GM23338 (cell line): ENCODE results near the gene PDP2. TPM values are rescaled to one million over a fixed set of nuclear protein-coding genes. Genes with fewer than 3 reads are reported as not detected.

Experiments used
- ATAC-seq: fragments of 200-7000 bp; cut with Tn5 transposase; 3 replicates; pipeline ENCODE4 v1.9.1; 2020
- DNase-seq: peaks from one replicate; pipeline ENCODE4 v3.0.0-alpha.2; 2015; ENCODE audit warnings: low spot score
- H2AFZ ChIP-seq: fragments of 200-600 bp; sonication (generic); 2 replicates; pipeline ENCODE4 v1.8.0; 2016; ENCODE audit warnings: antibody characterized with exemption, mild to moderate bottlenecking, moderate library complexity
- H3F3A ChIP-seq: fragments of 200-600 bp; sonication (generic); replicated peaks from 2 replicates; pipeline ENCODE4 v1.8.0; 2017; ENCODE audit warnings: antibody characterized with exemption, mixed run types, low read depth
- H3K27ac ChIP-seq: fragments of 200-600 bp; sonication (generic); 2 replicates; pipeline ENCODE4 v1.6.1; 2016; ENCODE audit warnings: low read depth
- H3K27me3 ChIP-seq: fragments of 200-600 bp; sonication (generic); 2 replicates; pipeline ENCODE4 v1.8.0; 2016; ENCODE audit warnings: mild to moderate bottlenecking, mixed run types, moderate library complexity; ENCODE audit not compliant: insufficient read depth
- H3K36me3 ChIP-seq: fragments of 200-600 bp; sonication (generic); 2 replicates; pipeline ENCODE4 v1.8.0; 2016; ENCODE audit warnings: mild to moderate bottlenecking; ENCODE audit not compliant: insufficient read depth
- H3K4me1 ChIP-seq: fragments of 200-600 bp; sonication (generic); 2 replicates; pipeline ENCODE4 v1.8.0; 2016; ENCODE audit warnings: mild to moderate bottlenecking, moderate library complexity; ENCODE audit not compliant: insufficient read depth
- H3K4me2 ChIP-seq: fragments of 200-600 bp; sonication (generic); 2 replicates; pipeline ENCODE4 v1.7.1; 2017; ENCODE audit warnings: mixed run types
- H3K4me3 ChIP-seq: fragments of 200-600 bp; sonication (generic); 2 replicates; pipeline ENCODE4 v1.6.1; 2016; ENCODE audit warnings: mixed run types
- H3K79me2 ChIP-seq: fragments of 200-600 bp; sonication (generic); replicated peaks from 2 replicates; pipeline ENCODE4 v1.8.0; 2017; ENCODE audit warnings: mild to moderate bottlenecking; ENCODE audit not compliant: insufficient read depth
- H3K9me2 ChIP-seq: fragments of 200-600 bp; sonication (generic); 2 replicates; pipeline ENCODE4 v1.8.0; 2017; ENCODE audit not compliant: insufficient read depth
- H4K20me1 ChIP-seq: fragments of 200-600 bp; sonication (generic); replicated peaks from 2 replicates; pipeline ENCODE4 v1.8.0; 2017; ENCODE audit warnings: mild to moderate bottlenecking; ENCODE audit not compliant: insufficient read depth
- H3K27ac Mint-ChIP-seq: 2 replicates; pipeline ENCODE4 v1.8.0; 2020; ENCODE audit warnings: inconsistent platforms, mild to moderate bottlenecking, moderate library complexity, mixed read lengths
- H3K27me3 Mint-ChIP-seq: 3 replicates; pipeline ENCODE4 v1.8.0; 2022; ENCODE audit warnings: low read depth, mild to moderate bottlenecking, moderate library complexity, mixed read lengths, inconsistent platforms; ENCODE audit not compliant: insufficient read depth, poor library complexity
- H3K36me3 Mint-ChIP-seq: 3 replicates; pipeline ENCODE4 v1.8.0; 2021; ENCODE audit warnings: low read depth, mild to moderate bottlenecking, inconsistent platforms, moderate library complexity, mixed read lengths
- H3K4me1 Mint-ChIP-seq: 3 replicates; pipeline ENCODE4 v1.8.0; 2020; ENCODE audit warnings: mild to moderate bottlenecking, inconsistent platforms, mixed read lengths
- H3K4me3 Mint-ChIP-seq: 3 replicates; pipeline ENCODE4 v1.8.0; 2021; ENCODE audit warnings: moderate library complexity, mild to moderate bottlenecking, inconsistent platforms, mixed read lengths
- H3K9me3 Mint-ChIP-seq: 3 replicates; pipeline ENCODE4 v1.8.0; 2020; ENCODE audit warnings: moderate library complexity, mild to moderate bottlenecking, inconsistent platforms, mixed read lengths
- CREB1 ChIP-seq: fragments of 250-450 bp; sonication (Bioruptor Pico); IDR thresholded peaks from 2 replicates; pipeline ENCODE4 v1.5.0; 2020; ENCODE audit warnings: low read depth, mild to moderate bottlenecking, moderate library complexity
- ETS1 ChIP-seq: IDR thresholded peaks from 2 replicates; pipeline ENCODE4 v1.6.1; 2016; ENCODE audit warnings: antibody characterized with exemption
- EZH2 ChIP-seq: fragments of 200-600 bp; sonication (generic); IDR thresholded peaks from one replicate; pipeline ENCODE4 v1.8.0; 2017; ENCODE audit warnings: antibody characterized with exemption, mild to moderate bottlenecking, low read depth; ENCODE audit not compliant: unreplicated experiment
- EZH2phosphoT487 ChIP-seq: fragments of 200-600 bp; sonication (generic); IDR thresholded peaks from one replicate; pipeline ENCODE4 v1.8.1; 2018; ENCODE audit warnings: antibody characterized with exemption; ENCODE audit not compliant: unreplicated experiment
- JUNB ChIP-seq: IDR thresholded peaks from one replicate; pipeline ENCODE4 v1.6.1; 2016; ENCODE audit warnings: antibody characterized with exemption; ENCODE audit not compliant: unreplicated experiment
- NANOG ChIP-seq: IDR thresholded peaks from 2 replicates; pipeline ENCODE4 v1.6.1; 2016; ENCODE audit warnings: antibody characterized with exemption, borderline replicate concordance
- POLR2AphosphoS5 ChIP-seq: IDR thresholded peaks from 2 replicates; pipeline ENCODE4 v1.6.1; 2016; ENCODE audit warnings: antibody characterized with exemption, low read depth
- STAT1 ChIP-seq: IDR thresholded peaks from one replicate; pipeline ENCODE4 v1.6.1; 2016; ENCODE audit warnings: antibody characterized with exemption; ENCODE audit not compliant: unreplicated experiment
- ZNF114 ChIP-seq: fragments of 250-450 bp; sonication (Bioruptor Pico); IDR thresholded peaks from 2 replicates; pipeline ENCODE4 v1.5.0; 2020; ENCODE audit warnings: mild to moderate bottlenecking, moderate library complexity
- ZNF331 ChIP-seq: fragments of 250-450 bp; sonication (Bioruptor Pico); IDR thresholded peaks from 2 replicates; pipeline ENCODE4 v1.5.0; 2020; ENCODE audit warnings: low read depth, mild to moderate bottlenecking, moderate library complexity
- polyA plus RNA-seq: library from polyadenylated mRNA; unstranded; fragments of >200 nt; fragmentation: Nextera tagmentation; extraction: Ambion mirVana; gene quantifications from 2 replicates; pipeline ENCODE4 v1.2.1, GENCODE V29; 2016
- total RNA-seq: library from RNA; depleted of rRNA; stranded (reverse); fragments of >200 nt; shearing (Covaris generic); gene quantifications from 2 replicates; pipeline ENCODE4 v1.2.3, GENCODE V29; 2014
- TF ChIP-seq, protein P1 (sequence below), 2 experiments: fragments of 200-600 bp in 1 of 2; sonication (generic) in 1 of 2; conservative IDR thresholded peaks; 2 replicates each; pipeline versions ENCODE4 v1.5.1 to v1.6.1; 2016 to 2017; ENCODE audit warnings: antibody characterized with exemption in 2 of 2, low read depth in 2 of 2, mild to moderate bottlenecking in 2 of 2, moderate library complexity in 1 of 2
- TF ChIP-seq, protein P2 (sequence below): fragments of 250-450 bp; sonication (Bioruptor Pico); IDR thresholded peaks from 2 replicates; pipeline ENCODE4 v1.5.0; 2020; ENCODE audit warnings: mild to moderate bottlenecking, moderate library complexity
- TF ChIP-seq, protein P3 (sequence below): IDR thresholded peaks from one replicate; pipeline ENCODE4 v1.6.1; 2018; ENCODE audit warnings: antibody characterized with exemption; ENCODE audit not compliant: unreplicated experiment

The PDP2 gene
- total and polyA plus RNA-seq, 2 experiments from 2014 or later, result 9.0 to 23.2 TPM

DNA sequence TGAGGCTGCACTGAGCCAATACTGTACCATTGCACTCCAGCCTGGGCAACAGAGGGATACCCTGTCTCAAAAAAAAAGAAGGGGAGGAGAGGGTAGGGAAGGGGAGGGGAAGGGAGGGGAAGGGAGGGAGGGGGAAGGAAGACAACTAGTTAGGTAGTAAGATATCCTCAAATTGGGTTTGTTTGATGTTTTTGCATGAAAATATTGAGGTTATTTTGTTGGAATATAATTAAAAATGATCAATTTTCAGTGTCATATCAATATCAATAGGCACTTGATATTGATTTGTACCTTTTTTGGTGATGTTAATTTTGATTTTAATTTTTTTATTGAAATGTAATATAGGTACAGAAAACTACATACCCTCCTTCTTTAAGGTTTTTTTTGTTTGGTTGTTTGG, 16.6 kb upstream of the PDP2 start:
- H3K4me1 Mint-ChIP-seq, result no peaks in the 10 kb centered on the region; the same call in 2 of the 3 replicates
- H3K9me2 ChIP-seq, result no peaks in the 10 kb centered on the region
- H2AFZ ChIP-seq, result no peak overlapping the region
- no peaks in the 10 kb centered on the region for H3K4me1 ChIP-seq
- no peaks in the 10 kb centered on the region for H3K79me2 ChIP-seq
- no peaks in the 10 kb centered on the region for H3K27me3 ChIP-seq
- no peak for ATAC-seq
- H3K27ac ChIP-seq, result no peak overlapping the region
- H3K4me3 Mint-ChIP-seq, result no peak overlapping the region
- H4K20me1 ChIP-seq, result no peaks in the 10 kb centered on the region
- H3K4me3 ChIP-seq, result no peak overlapping the region
- H3F3A ChIP-seq, result no peaks in the 10 kb centered on the region
- no peak for TF ChIP-seq POLR2AphosphoS5
- TF ChIP-seq STAT1, result no peak
- TF ChIP-seq ETS1, result no peak
- TF ChIP-seq, protein P1, sequence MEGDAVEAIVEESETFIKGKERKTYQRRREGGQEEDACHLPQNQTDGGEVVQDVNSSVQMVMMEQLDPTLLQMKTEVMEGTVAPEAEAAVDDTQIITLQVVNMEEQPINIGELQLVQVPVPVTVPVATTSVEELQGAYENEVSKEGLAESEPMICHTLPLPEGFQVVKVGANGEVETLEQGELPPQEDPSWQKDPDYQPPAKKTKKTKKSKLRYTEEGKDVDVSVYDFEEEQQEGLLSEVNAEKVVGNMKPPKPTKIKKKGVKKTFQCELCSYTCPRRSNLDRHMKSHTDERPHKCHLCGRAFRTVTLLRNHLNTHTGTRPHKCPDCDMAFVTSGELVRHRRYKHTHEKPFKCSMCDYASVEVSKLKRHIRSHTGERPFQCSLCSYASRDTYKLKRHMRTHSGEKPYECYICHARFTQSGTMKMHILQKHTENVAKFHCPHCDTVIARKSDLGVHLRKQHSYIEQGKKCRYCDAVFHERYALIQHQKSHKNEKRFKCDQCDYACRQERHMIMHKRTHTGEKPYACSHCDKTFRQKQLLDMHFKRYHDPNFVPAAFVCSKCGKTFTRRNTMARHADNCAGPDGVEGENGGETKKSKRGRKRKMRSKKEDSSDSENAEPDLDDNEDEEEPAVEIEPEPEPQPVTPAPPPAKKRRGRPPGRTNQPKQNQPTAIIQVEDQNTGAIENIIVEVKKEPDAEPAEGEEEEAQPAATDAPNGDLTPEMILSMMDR (conservative IDR thresholded peaks at IDR 0.05; ENCODE audit: low read depth in 2 of 2), result no peak
- no peak for TF ChIP-seq NANOG
- no peak for TF ChIP-seq ZNF114 (CRISPR knock-in tag)
- TF ChIP-seq EZH2phosphoT487, result no peak
- TF ChIP-seq EZH2, result no peak
- TF ChIP-seq, protein P2, sequence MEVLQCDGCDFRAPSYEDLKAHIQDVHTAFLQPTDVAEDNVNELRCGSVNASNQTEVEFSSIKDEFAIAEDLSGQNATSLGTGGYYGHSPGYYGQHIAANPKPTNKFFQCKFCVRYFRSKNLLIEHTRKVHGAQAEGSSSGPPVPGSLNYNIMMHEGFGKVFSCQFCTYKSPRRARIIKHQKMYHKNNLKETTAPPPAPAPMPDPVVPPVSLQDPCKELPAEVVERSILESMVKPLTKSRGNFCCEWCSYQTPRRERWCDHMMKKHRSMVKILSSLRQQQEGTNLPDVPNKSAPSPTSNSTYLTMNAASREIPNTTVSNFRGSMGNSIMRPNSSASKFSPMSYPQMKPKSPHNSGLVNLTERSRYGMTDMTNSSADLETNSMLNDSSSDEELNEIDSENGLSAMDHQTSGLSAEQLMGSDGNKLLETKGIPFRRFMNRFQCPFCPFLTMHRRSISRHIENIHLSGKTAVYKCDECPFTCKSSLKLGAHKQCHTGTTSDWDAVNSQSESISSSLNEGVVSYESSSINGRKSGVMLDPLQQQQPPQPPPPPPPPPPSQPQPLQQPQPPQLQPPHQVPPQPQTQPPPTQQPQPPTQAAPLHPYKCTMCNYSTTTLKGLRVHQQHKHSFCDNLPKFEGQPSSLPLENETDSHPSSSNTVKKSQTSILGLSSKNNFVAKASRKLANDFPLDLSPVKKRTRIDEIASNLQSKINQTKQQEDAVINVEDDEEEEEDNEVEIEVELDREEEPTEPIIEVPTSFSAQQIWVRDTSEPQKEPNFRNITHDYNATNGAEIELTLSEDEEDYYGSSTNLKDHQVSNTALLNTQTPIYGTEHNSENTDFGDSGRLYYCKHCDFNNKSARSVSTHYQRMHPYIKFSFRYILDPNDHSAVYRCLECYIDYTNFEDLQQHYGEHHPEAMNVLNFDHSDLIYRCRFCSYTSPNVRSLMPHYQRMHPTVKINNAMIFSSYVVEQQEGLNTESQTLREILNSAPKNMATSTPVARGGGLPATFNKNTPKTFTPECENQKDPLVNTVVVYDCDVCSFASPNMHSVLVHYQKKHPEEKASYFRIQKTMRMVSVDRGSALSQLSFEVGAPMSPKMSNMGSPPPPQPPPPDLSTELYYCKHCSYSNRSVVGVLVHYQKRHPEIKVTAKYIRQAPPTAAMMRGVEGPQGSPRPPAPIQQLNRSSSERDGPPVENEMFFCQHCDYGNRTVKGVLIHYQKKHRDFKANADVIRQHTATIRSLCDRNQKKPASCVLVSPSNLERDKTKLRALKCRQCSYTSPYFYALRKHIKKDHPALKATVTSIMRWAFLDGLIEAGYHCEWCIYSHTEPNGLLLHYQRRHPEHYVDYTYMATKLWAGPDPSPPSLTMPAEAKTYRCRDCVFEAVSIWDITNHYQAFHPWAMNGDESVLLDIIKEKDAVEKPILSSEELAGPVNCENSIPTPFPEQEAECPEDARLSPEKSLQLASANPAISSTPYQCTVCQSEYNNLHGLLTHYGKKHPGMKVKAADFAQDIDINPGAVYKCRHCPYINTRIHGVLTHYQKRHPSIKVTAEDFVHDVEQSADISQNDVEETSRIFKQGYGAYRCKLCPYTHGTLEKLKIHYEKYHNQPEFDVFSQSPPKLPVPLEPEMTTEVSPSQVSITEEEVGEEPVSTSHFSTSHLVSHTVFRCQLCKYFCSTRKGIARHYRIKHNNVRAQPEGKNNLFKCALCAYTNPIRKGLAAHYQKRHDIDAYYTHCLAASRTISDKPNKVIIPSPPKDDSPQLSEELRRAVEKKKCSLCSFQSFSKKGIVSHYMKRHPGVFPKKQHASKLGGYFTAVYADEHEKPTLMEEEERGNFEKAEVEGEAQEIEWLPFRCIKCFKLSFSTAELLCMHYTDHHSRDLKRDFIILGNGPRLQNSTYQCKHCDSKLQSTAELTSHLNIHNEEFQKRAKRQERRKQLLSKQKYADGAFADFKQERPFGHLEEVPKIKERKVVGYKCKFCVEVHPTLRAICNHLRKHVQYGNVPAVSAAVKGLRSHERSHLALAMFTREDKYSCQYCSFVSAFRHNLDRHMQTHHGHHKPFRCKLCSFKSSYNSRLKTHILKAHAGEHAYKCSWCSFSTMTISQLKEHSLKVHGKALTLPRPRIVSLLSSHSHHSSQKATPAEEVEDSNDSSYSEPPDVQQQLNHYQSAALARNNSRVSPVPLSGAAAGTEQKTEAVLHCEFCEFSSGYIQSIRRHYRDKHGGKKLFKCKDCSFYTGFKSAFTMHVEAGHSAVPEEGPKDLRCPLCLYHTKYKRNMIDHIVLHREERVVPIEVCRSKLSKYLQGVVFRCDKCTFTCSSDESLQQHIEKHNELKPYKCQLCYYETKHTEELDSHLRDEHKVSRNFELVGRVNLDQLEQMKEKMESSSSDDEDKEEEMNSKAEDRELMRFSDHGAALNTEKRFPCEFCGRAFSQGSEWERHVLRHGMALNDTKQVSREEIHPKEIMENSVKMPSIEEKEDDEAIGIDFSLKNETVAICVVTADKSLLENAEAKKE (CRISPR knock-in tag), result no peak
- no peak for TF ChIP-seq ZNF331 (CRISPR knock-in tag)
- TF ChIP-seq CREB1 (CRISPR knock-in tag), result no peak
- no peak for TF ChIP-seq JUNB
- TF ChIP-seq, protein P3, sequence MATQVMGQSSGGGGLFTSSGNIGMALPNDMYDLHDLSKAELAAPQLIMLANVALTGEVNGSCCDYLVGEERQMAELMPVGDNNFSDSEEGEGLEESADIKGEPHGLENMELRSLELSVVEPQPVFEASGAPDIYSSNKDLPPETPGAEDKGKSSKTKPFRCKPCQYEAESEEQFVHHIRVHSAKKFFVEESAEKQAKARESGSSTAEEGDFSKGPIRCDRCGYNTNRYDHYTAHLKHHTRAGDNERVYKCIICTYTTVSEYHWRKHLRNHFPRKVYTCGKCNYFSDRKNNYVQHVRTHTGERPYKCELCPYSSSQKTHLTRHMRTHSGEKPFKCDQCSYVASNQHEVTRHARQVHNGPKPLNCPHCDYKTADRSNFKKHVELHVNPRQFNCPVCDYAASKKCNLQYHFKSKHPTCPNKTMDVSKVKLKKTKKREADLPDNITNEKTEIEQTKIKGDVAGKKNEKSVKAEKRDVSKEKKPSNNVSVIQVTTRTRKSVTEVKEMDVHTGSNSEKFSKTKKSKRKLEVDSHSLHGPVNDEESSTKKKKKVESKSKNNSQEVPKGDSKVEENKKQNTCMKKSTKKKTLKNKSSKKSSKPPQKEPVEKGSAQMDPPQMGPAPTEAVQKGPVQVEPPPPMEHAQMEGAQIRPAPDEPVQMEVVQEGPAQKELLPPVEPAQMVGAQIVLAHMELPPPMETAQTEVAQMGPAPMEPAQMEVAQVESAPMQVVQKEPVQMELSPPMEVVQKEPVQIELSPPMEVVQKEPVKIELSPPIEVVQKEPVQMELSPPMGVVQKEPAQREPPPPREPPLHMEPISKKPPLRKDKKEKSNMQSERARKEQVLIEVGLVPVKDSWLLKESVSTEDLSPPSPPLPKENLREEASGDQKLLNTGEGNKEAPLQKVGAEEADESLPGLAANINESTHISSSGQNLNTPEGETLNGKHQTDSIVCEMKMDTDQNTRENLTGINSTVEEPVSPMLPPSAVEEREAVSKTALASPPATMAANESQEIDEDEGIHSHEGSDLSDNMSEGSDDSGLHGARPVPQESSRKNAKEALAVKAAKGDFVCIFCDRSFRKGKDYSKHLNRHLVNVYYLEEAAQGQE, result no peak
- H3K27ac Mint-ChIP-seq, result no peak overlapping the region
- no peaks in the 10 kb centered on the region for H3K36me3 ChIP-seq
- H3K9me3 Mint-ChIP-seq, result no peaks in the 10 kb centered on the region
- peaks cover 4% of the 10 kb centered on the region for H3K27me3 Mint-ChIP-seq
- no peak for DNase-seq
- H3K36me3 Mint-ChIP-seq, result no peaks in the 10 kb centered on the region
- H3K4me2 ChIP-seq, result no peak overlapping the region
